Effector memory CD8-positive, alpha-beta T cell (primary cell): ENCODE measurements around the gene CYP4A22.

Experiments used
- ATAC-seq: fragments of 150-1000 bp; cut with Tn5 transposase; replicated peaks from 2 replicates; pipeline ENCODE4 v1.10.0; 2021; ENCODE audit warnings: mild to moderate bottlenecking, moderate library complexity
- DNase-seq, 3 experiments: peaks; one replicate each; pipeline ENCODE4 v3.0.0; 2021
- H3K27ac Mint-ChIP-seq, 2 donors: one replicate each; pipeline ENCODE4 v1.8.0; 2022; ENCODE audit warnings: mild to moderate bottlenecking in 2 of 2, mixed read lengths in 2 of 2, moderate library complexity in 2 of 2
- H3K27me3 Mint-ChIP-seq, 2 donors: one replicate each; pipeline ENCODE4 v1.8.0; 2022; ENCODE audit warnings: mixed read lengths in 2 of 2
- H3K36me3 Mint-ChIP-seq: one replicate; pipeline ENCODE4 v1.8.0; 2022; ENCODE audit warnings: mild to moderate bottlenecking, moderate library complexity, mixed read lengths; ENCODE audit not compliant: insufficient read depth
- H3K4me1 Mint-ChIP-seq, 2 donors: one replicate each; pipeline ENCODE4 v1.8.0; 2022; ENCODE audit warnings: low read depth in 2 of 2, mixed read lengths in 2 of 2
- H3K4me3 Mint-ChIP-seq, 2 donors: one replicate each; pipeline ENCODE4 v1.8.0; 2022; ENCODE audit warnings: mild to moderate bottlenecking in 2 of 2, mixed read lengths in 2 of 2, moderate library complexity in 2 of 2
- H3K9me3 Mint-ChIP-seq, 2 donors: one replicate each; pipeline ENCODE4 v1.8.0; 2022; ENCODE audit warnings: mixed read lengths in 2 of 2

Gene CYP4A22

GRCh38 chr1:47174656-47175020 is 37.4 kb downstream of the CYP4A22 start:
- Mint-ChIP-seq H3K27me3 (peaks cover 24 to 57% of the 10 kb centered on the region in 2 donors), H3K27ac (no peak overlapping the region), H3K4me1 (peaks cover 15 to 16% of the 10 kb centered on the region in 2 donors), H3K4me3 (no peak overlapping the region), H3K9me3 (no peaks in the 10 kb centered on the region), H3K36me3 (peaks cover 2% of the 10 kb centered on the region)
- DNase-seq (no peak), ATAC-seq (no peak)

GRCh38 chr1:47175227-47175934 is 38.1 kb downstream of the CYP4A22 start:
- H3K27ac Mint-ChIP-seq, result no peak overlapping the region
- peaks cover 2% of the 10 kb centered on the region for H3K36me3 Mint-ChIP-seq
- no peaks in the 10 kb centered on the region for H3K9me3 Mint-ChIP-seq
- peaks cover 17% of the 10 kb centered on the region in 2 donors for H3K4me1 Mint-ChIP-seq
- H3K4me3 Mint-ChIP-seq, result no peak overlapping the region
- peaks cover 28 to 65% of the 10 kb centered on the region in 2 donors for H3K27me3 Mint-ChIP-seq
- DNase-seq (peak; percentile 14 to 53 (median 31)), ATAC-seq (peak; percentile 62)

- peaks cover 36 to 84% of the 10 kb centered on the region in 2 donors for H3K27me3 Mint-ChIP-seq
- no peak for DNase-seq
- H3K4me3 Mint-ChIP-seq, result no peak overlapping the region
- ATAC-seq, result no peak
- H3K4me1 Mint-ChIP-seq, result peaks cover 17% of the 10 kb centered on the region in 2 donors
- peaks cover 2% of the 10 kb centered on the region for H3K36me3 Mint-ChIP-seq
- H3K9me3 Mint-ChIP-seq, result no peaks in the 10 kb centered on the region
- no peak overlapping the region for H3K27ac Mint-ChIP-seq
Measured at GRCh38 chr1:47178020-47178419, 40.8 kb downstream of the CYP4A22 start.

GRCh38 chr1:47178654-47179016 is 41.4 kb downstream of the CYP4A22 start:
- peaks cover 39 to 84% of the 10 kb centered on the region in 2 donors for H3K27me3 Mint-ChIP-seq

GRCh38 chr1:47179017-47179987 is 42.1 kb downstream of the CYP4A22 start:
- ATAC-seq (peak; percentile 73), DNase-seq (peak; percentile 50 to 70 (median 56))
- H3K9me3 Mint-ChIP-seq, result no peaks in the 10 kb centered on the region
- H3K4me1 Mint-ChIP-seq, result peaks cover 17% of the 10 kb centered on the region in 2 donors
- peaks cover 39 to 84% of the 10 kb centered on the region in 2 donors for H3K27me3 Mint-ChIP-seq
- H3K36me3 Mint-ChIP-seq, result peaks cover 2% of the 10 kb centered on the region
- H3K4me3 Mint-ChIP-seq, result peak overlapping the region; percentile 77 to 89
- peak overlapping the region; percentile 44 to 83 for H3K27ac Mint-ChIP-seq

More at GRCh38 chr1:47178654-47179016, 41.4 kb downstream of the CYP4A22 start:
- ATAC-seq, result no peak
- Mint-ChIP-seq H3K27ac (peak overlapping the region; percentile 44 to 83), H3K9me3 (no peaks in the 10 kb centered on the region), H3K4me1 (peaks cover 17% of the 10 kb centered on the region in 2 donors), H3K4me3 (peak overlapping the region in 1 of 2 donors; percentile 89), H3K36me3 (peaks cover 2% of the 10 kb centered on the region)
- DNase-seq, result no peak

GRCh38 chr1:47179988-47180563 is 42.8 kb downstream of the CYP4A22 start:
- no peak for DNase-seq
- Mint-ChIP-seq H3K4me3 (peak overlapping the region in 1 of 2 donors; percentile 89), H3K4me1 (peaks cover 16 to 21% of the 10 kb centered on the region in 2 donors), H3K9me3 (no peaks in the 10 kb centered on the region), H3K27me3 (peaks cover 45 to 86% of the 10 kb centered on the region in 2 donors), H3K27ac (no peak overlapping the region), H3K36me3 (peaks cover 6% of the 10 kb centered on the region)
- ATAC-seq, result no peak

- H3K9me3 Mint-ChIP-seq, result no peaks in the 10 kb centered on the region
- peaks cover 6% of the 10 kb centered on the region for H3K36me3 Mint-ChIP-seq
- no peak overlapping the region for H3K4me3 Mint-ChIP-seq
- peaks cover 46 to 86% of the 10 kb centered on the region in 2 donors for H3K27me3 Mint-ChIP-seq
- no peak overlapping the region for H3K27ac Mint-ChIP-seq
- ATAC-seq (no peak), DNase-seq (no peak)
- H3K4me1 Mint-ChIP-seq, result peaks cover 10 to 16% of the 10 kb centered on the region in 2 donors
Measured at GRCh38 chr1:47180603-47181094, 43.4 kb downstream of the CYP4A22 start.

- Mint-ChIP-seq H3K27ac (no peak overlapping the region), H3K9me3 (no peaks in the 10 kb centered on the region), H3K27me3 (peaks cover 46 to 86% of the 10 kb centered on the region in 2 donors), H3K4me3 (no peak overlapping the region), H3K4me1 (peaks cover 9 to 16% of the 10 kb centered on the region in 2 donors), H3K36me3 (peaks cover 6% of the 10 kb centered on the region)
- DNase-seq (no peak), ATAC-seq (no peak)
Measured at GRCh38 chr1:47181095-47181954, 44.1 kb downstream of the CYP4A22 start.

- ATAC-seq, result no peak
- Mint-ChIP-seq H3K27ac (no peak overlapping the region), H3K9me3 (no peaks in the 10 kb centered on the region), H3K27me3 (peaks cover 46 to 94% of the 10 kb centered on the region in 2 donors), H3K4me3 (no peak overlapping the region), H3K36me3 (peaks cover 6% of the 10 kb centered on the region), H3K4me1 (peaks cover 9 to 16% of the 10 kb centered on the region in 2 donors)
- no peak for DNase-seq
Measured at GRCh38 chr1:47181955-47182675, 44.9 kb downstream of the CYP4A22 start.

GRCh38 chr1:47182676-47183235 is 45.5 kb downstream of the CYP4A22 start:
- no peak for DNase-seq
- Mint-ChIP-seq H3K27ac (no peak overlapping the region), H3K27me3 (peaks cover 46 to 97% of the 10 kb centered on the region in 2 donors), H3K4me1 (peaks cover 9 to 16% of the 10 kb centered on the region in 2 donors), H3K4me3 (no peak overlapping the region), H3K36me3 (peaks cover 6% of the 10 kb centered on the region), H3K9me3 (no peaks in the 10 kb centered on the region)
- ATAC-seq, result no peak

- Mint-ChIP-seq H3K36me3 (peaks cover 6% of the 10 kb centered on the region), H3K4me3 (no peak overlapping the region), H3K27me3 (peaks cover 40 to 90% of the 10 kb centered on the region in 2 donors), H3K4me1 (peaks cover 9 to 16% of the 10 kb centered on the region in 2 donors), H3K27ac (no peak overlapping the region), H3K9me3 (no peaks in the 10 kb centered on the region)
- ATAC-seq (no peak), DNase-seq (no peak)
Measured at GRCh38 chr1:47183308-47184089, 46.3 kb downstream of the CYP4A22 start.
